Suprapubic skin (tissue), 4 donors: ENCODE data around the gene CLEC14A. TPM values are rescaled to one million over a fixed set of nuclear protein-coding genes. Genes with fewer than 3 reads are reported as not detected.

Experiments
- DNase-seq, 2 donors: peaks; one replicate each; pipeline ENCODE4 v3.0.0-alpha.2; 2019; ENCODE audit warnings: low spot score in 2 of 2
- H3K27ac ChIP-seq: fragments of 200-600 bp; sonication (generic); one replicate; pipeline ENCODE4 v1.5.1; 2019
- H3K27me3 ChIP-seq: fragments of 200-600 bp; sonication (generic); one replicate; pipeline ENCODE4 v1.5.1; 2019
- H3K36me3 ChIP-seq: fragments of 200-600 bp; sonication (generic); one replicate; pipeline ENCODE4 v1.5.1; 2019
- H3K4me1 ChIP-seq: fragments of 200-600 bp; sonication (generic); one replicate; pipeline ENCODE4 v1.5.1; 2019
- H3K4me3 ChIP-seq: fragments of 200-600 bp; sonication (generic); one replicate; pipeline ENCODE4 v1.5.1; 2019; ENCODE audit warnings: mild to moderate bottlenecking
- H3K9me3 ChIP-seq: fragments of 200-600 bp; sonication (generic); one replicate; pipeline ENCODE4 v1.5.1; 2019
- EP300 ChIP-seq: sonication (generic); formaldehyde crosslinking; IDR thresholded peaks from one replicate; pipeline ENCODE4 v1.6.1; 2017; ENCODE audit warnings: antibody characterized with exemption
- POLR2A ChIP-seq, 2 donors: fragments of 450-650 bp; IDR thresholded peaks; one replicate each; pipeline ENCODE4 v1.6.1; 2017; ENCODE audit warnings: antibody characterized with exemption in 2 of 2, mild to moderate bottlenecking in 2 of 2, moderate library complexity in 2 of 2
- POLR2AphosphoS5 ChIP-seq, 3 donors: sonication (generic); formaldehyde crosslinking; IDR thresholded peaks; one replicate each; pipeline ENCODE4 v1.6.1; 2017; ENCODE audit warnings: antibody characterized with exemption in 3 of 3
- WGBS: methylation state at CpG from one replicate; pipeline ENCODE4 v1.1.5; 2018; 5-methylcytosine and 5-hydroxymethylcytosine counted together
- total RNA-seq, 4 donors: library from RNA; depleted of rRNA; stranded (reverse); fragments of >200 nt; gene quantifications; one replicate each; pipeline ENCODE4 v1.1.0, GENCODE V29; 2016
- TF ChIP-seq, protein P1 (sequence below), 2 donors: fragments of 200-600 bp in 1 of 2; fragments of 450-650 bp in 1 of 2; sonication (generic) in 1 of 2; IDR thresholded peaks; one replicate each; pipeline ENCODE4 v1.5.1; 2016 to 2019; ENCODE audit warnings: antibody characterized with exemption in 2 of 2, mild to moderate bottlenecking in 1 of 2, moderate library complexity in 1 of 2

CLEC14A gene
- total RNA-seq, 4 donors from 2014 or later = 5.9 to 18.9 (median 8.6) TPM

DNA sequence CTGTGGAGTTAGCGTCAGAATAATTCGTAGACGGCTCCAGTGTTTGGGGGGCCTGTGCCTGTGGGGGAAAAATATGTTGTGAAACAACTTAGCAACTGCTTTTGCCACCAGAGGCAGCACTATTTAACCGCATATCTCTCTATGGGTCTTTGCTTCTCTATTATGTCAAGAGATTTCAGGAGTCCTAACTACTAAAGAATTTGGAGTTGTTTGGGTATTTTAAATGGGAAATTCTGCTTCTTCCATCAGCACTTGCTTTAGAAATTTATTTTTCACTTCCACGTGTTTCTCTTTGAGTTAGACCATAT is 594 bp upstream of the CLEC14A start:
- peaks cover 11% of the 10 kb centered on the region for H3K4me1 ChIP-seq
- DNase-seq = no peak
- WGBS = 52% methylated on average over 5 of the region's 5 CpGs
- H3K27me3 ChIP-seq = peaks cover 24% of the 10 kb centered on the region
- H3K36me3 ChIP-seq = no peaks in the 10 kb centered on the region
- H3K4me3 ChIP-seq = peak overlapping the region; percentile 49
- peak overlapping the region; percentile 24 for H3K27ac ChIP-seq
- H3K9me3 ChIP-seq = no peaks in the 10 kb centered on the region
- TF ChIP-seq POLR2A (IDR thresholded peaks at IDR 0.05) = no peak
- TF ChIP-seq POLR2AphosphoS5 (IDR thresholded peaks at IDR 0.05) = no peak
- TF ChIP-seq, protein P1, sequence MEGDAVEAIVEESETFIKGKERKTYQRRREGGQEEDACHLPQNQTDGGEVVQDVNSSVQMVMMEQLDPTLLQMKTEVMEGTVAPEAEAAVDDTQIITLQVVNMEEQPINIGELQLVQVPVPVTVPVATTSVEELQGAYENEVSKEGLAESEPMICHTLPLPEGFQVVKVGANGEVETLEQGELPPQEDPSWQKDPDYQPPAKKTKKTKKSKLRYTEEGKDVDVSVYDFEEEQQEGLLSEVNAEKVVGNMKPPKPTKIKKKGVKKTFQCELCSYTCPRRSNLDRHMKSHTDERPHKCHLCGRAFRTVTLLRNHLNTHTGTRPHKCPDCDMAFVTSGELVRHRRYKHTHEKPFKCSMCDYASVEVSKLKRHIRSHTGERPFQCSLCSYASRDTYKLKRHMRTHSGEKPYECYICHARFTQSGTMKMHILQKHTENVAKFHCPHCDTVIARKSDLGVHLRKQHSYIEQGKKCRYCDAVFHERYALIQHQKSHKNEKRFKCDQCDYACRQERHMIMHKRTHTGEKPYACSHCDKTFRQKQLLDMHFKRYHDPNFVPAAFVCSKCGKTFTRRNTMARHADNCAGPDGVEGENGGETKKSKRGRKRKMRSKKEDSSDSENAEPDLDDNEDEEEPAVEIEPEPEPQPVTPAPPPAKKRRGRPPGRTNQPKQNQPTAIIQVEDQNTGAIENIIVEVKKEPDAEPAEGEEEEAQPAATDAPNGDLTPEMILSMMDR (IDR thresholded peaks at IDR 0.05) = peak in 1 of 2 donors; percentile 7

- no peaks in the 10 kb centered on the region for H3K9me3 ChIP-seq
- peak; percentile 55 to 75 for DNase-seq
- peaks cover 24% of the 10 kb centered on the region for H3K27me3 ChIP-seq
- H3K4me3 ChIP-seq = peak overlapping the region; percentile 49
- TF ChIP-seq POLR2AphosphoS5 (IDR thresholded peaks at IDR 0.05) = no peak
- no peak for TF ChIP-seq POLR2A (IDR thresholded peaks at IDR 0.05)
- no peak for TF ChIP-seq EP300
- TF ChIP-seq, protein P1 (IDR thresholded peaks at IDR 0.05) = no peak
- H3K36me3 ChIP-seq = no peaks in the 10 kb centered on the region
- H3K27ac ChIP-seq = peak overlapping the region; percentile 67
- no CpG with 5 or more reads among the region's 29 CpGs for WGBS
- peaks cover 11% of the 10 kb centered on the region for H3K4me1 ChIP-seq
These were observed 553 bp downstream of the CLEC14A start for GRCh38 chr14:38255408-38255672.

DNA sequence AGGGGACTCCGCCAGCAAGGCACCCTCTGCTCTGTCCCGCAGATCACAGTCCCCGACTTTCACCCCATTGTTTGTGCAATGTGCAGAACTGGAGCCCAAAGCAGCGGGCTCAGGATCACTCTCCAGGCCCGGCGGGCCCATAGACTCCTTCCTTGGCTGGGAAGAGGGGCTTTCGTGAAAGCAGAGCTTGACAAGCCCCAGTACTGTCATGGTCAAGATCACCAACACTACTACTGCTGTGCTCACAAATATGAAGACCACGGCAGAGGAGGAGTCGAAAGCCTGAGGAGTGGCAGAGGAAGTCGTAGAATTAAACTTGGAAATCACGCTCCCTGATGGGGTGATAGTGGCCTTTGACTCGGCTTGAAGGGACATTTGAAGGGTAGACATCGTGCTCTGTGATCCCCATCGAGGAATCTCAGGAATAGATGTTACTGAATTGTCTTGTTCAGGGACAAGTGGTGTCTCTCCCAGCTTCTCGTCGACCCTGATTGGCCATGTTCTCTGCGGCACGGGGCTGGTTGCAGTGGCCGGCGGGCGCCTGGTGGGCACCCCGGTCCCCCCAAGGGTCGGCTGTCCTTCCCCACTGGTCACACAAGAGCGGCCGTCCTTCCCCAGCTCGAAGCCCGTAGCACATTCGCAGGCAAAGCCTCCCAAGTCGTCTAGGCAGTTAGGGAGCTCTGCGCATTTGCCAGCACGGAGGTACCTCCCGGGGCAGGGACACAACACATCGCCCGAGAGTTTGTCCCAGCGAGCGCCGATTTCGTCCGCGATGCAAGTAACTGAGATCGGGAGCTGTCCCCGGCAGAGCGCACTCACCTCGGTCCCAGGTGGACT is 1.1 kb downstream of the CLEC14A start:
- peak overlapping the region; percentile 49 for H3K4me3 ChIP-seq

DNA sequence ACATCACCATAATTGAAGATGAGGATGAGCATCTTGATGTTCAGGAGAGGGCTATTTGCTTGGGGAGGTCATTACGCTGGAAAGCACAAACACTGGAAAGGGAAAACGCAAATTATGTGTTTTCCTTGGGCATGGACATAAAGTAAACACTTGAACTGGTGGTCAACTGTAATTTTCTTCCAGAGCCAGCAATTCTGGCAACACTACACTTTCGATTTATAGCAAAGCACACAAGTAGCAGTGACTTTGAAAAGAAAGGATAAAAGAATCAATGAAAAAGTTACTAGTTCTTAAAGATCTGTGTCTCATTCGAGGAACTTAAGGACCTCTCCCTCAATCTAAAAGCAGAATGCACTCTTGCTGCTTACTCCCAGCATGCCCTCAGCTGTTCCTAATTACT is 2.2 kb downstream of the CLEC14A start:
- DNase-seq = no peak
- Histone ChIP-seq H3K27me3 (peaks cover 24% of the 10 kb centered on the region), H3K27ac (no peak overlapping the region), H3K4me3 (peak overlapping the region; percentile 49), H3K4me1 (peaks cover 11% of the 10 kb centered on the region), H3K9me3 (no peaks in the 10 kb centered on the region), H3K36me3 (no peaks in the 10 kb centered on the region)
- WGBS = 70% methylated on average over 4 of the region's 4 CpGs
- TF ChIP-seq POLR2AphosphoS5 (IDR thresholded peaks at IDR 0.05) (no peak), EP300 (no peak), POLR2A (IDR thresholded peaks at IDR 0.05) (no peak)
- TF ChIP-seq, protein P1 (IDR thresholded peaks at IDR 0.05) = no peak

More for the DNA sequence above, 1.1 kb downstream of the CLEC14A start:
- DNase-seq = no peak
- Histone ChIP-seq H3K9me3 (no peaks in the 10 kb centered on the region), H3K27me3 (peaks cover 24% of the 10 kb centered on the region), H3K36me3 (no peaks in the 10 kb centered on the region), H3K4me1 (peaks cover 11% of the 10 kb centered on the region), H3K27ac (peak overlapping the region; percentile 67)
- 56% methylated on average over 20 of the region's 44 CpGs for WGBS
- TF ChIP-seq POLR2A (IDR thresholded peaks at IDR 0.05) (no peak), POLR2AphosphoS5 (IDR thresholded peaks at IDR 0.05) (no peak), EP300 (no peak)
- TF ChIP-seq, protein P1 (IDR thresholded peaks at IDR 0.05) = no peak

DNA sequence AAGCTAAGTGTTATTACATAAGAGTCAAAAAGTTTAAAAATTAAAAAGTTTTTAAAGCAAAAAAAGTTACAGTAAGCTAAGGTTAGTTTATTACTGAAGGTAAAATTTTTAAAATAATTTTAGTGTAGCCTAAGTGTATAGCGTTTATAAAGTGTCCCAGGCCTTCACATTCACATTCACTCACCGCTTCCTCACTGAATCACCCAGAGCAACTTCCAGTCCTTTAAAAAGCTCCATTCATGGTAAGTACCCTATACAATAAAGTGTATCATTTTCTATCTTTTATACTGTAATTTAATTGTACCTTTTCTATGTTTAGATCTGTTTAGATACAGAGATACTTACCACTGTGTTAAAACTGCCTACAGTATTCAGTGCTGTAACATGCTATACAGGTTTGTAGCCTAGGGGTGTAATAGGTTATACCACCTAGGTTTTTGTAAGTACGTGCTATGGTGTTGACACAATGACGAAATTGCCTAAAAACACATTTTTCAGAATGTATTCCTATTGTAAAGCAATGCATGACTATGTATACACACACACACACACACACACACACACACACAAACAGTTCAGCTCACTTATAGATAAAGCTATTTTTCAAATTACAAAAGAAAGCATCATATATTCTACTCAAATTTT is 3.7 kb downstream of the CLEC14A start:
- WGBS = 80% methylated on average over 4 of the region's 4 CpGs
- H3K4me1 ChIP-seq = peaks cover 11% of the 10 kb centered on the region
- H3K4me3 ChIP-seq = peak overlapping the region; percentile 49
- no peaks in the 10 kb centered on the region for H3K9me3 ChIP-seq
- DNase-seq = no peak
- H3K27me3 ChIP-seq = peaks cover 24% of the 10 kb centered on the region
- no peaks in the 10 kb centered on the region for H3K36me3 ChIP-seq
- H3K27ac ChIP-seq = no peak overlapping the region
- no peak for TF ChIP-seq POLR2A (IDR thresholded peaks at IDR 0.05)
- TF ChIP-seq EP300 = no peak
- TF ChIP-seq, protein P1 (IDR thresholded peaks at IDR 0.05) = no peak
- no peak for TF ChIP-seq POLR2AphosphoS5 (IDR thresholded peaks at IDR 0.05)
